Measurements from ENCODE around the gene MCC.

MCC gene

DNA sequence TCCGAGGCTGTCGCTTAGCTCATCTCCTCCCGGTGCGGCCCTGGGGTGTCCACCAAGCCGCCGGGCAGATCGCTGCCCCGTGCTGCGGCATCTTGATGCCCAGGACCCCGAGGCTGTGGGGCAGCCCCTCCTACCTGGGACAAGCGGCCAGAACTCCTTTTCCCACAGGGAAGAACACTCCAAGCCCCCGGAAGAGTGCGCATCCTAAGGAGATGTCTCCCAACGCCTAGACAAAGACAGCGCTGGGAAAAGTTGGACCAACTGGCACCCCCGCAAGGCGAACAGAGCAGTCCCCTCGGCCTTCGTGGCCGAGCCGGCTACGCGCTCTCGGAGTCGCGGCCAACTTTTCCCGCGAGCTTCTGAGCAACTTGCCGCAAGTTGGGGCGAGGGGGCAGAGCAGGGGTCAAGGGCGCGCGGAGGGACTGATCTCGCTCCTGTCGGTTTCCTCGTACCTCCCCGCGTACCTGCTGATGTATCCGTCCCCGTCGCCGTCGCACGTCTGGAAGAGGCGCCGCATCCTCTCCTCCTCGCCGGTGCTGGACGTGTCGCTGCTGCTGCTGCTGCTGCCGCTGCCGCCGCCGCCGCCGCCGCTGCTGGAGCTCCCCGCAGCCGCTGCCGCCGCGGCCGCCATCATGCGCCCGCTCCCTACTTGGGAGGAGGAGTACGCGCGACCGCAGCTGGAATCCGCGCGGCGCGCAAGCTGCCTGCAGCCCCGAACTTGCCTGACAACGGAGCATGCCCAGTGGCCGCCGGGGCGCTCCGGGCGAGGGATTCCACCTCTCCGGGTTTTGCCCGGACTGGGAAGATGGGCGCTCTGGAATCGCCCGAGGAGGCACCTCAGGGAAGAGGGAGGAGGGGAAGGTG, at the start of gene MCC:
Gene MCC (minus strand): TSS at position 673 of the 864 bp plus-strand sequence.
- peak in 1 of 2 donors; percentile 21 for DNase-seq

DNA sequence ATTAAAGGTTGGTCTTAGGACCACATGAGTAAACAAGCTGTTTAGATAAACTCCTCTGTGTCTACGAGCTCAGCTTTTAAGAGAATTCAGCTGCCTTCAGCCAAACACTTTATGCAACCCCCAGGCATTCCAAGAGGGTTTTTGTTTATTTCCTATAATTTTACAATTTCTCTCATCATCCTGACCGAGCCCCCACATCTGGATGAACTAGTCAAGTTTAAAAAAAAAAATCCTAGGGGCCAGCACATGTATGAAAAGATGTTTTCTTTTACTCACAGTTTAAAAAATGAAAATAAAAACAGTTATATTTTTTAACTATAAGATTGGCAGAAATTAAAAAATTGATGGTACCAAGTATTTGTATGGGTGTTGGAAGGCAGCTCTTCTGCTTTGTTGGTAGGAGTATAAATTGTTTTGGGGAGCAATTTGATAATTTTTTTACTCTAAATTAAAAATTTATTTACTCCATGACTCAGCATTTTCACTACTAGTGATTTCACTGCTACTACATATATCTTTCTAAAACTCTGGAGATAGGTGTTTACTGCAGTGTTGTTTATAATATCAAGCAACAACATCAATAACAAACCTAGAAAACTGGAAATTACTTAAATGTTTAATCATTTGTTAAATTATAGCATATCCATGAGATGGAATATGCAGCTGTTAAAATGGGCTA, 43.4 kb upstream of the MCC start:
- DNase-seq: no peak

DNA sequence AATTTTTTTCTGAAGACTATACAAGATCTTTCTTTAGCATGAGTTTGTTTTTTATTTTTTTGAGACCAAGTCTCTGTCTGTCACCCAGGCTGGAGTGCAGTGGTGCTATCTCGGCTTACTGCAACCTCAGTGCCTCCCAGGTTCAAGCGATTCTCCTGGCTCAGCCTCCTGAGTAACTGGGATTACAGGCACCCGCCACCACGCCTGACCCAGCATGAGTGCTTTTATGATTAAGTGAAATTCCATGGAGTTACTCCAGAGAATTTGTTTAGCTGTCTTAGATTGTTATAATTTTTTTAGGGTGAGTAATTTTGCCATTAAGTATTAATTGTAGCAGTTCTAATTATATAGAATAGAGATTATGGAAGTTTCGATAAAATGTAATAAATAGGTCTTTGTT, 39.5 kb upstream of the MCC start:
- no peak for DNase-seq

DNA sequence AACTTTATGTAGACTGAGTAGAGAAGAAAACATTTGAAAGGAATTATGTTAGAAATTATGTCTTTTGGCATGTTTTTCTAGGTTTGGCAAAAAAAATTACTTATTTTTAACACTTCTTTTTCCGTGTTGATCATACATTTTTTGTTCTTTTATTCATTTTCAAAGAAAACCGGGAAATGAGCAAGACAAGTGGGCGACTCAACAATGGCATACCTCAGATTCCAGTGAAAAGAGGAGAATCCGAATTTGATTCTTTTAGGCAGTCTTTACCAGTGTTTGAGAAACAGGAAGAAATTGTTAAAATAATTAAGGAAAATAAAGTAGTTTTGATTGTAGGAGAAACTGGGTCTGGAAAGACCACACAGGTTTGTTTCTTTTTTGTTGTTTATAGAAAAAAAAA, 38.2 kb upstream of the MCC start:
- no peak for DNase-seq

DNA sequence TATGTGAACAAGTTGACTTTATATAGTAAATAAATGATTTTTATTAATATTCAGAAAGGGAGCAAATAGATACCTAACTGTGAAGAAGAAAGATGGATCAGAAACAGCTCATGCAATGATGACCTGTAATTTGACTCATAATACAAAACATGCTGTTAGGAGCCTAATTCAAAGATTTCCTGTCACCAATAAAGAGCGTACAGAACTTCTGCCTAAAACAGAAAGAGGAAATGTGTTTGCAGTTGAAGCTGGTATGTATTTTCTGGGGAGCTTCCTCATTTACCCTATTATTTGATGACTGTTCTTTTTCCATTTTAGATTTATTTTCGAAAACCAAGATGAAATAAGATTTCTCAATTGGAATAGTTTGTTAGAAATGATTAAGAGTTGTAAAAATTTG, 36.7 kb upstream of the MCC start:
- peak in 1 of 2 donors; percentile 34 for DNase-seq

DNA sequence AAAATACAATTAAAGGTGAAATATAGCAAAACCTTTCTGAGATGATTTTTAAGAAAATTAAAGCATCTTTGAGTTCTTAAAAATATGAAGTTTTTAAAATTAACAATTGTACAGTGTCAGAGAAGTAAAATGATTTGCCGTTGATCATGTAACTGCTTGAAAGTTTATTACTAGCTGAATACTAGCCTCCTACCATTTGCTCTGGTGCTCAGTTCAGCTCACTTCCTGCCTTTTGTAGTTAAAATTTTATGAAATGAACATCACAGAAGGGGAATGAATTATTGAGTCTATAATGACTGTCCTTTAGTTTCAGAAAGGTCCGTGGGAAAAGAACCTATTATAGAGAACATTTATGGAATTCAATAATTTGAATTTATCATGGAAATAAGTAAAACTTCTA, 34.9 kb upstream of the MCC start:
- DNase-seq: no peak

DNA sequence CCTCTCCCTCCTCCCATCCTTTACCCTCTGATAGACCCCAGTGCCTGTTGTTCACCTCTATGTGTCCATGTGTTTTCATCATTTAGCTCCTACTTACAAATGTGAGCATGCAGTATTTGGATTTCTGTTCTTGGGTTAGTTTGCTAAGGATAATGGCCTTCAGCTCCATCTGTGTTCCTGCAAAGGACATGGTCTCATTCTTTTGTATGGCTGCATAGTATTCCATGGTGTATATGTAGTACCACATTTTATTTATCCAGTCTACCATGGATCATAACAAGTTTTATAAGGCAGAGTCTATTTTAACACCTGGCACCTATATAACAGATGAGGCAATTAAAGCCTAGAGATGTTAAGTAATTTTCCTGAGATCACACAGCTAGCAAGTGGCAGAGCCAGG, 32.6 kb upstream of the MCC start:
- no peak for DNase-seq

- no peak for DNase-seq
Observed at GRCh38 chr5:113520429-113520828, 32.2 kb upstream of the MCC start.

- no peak for DNase-seq
Observed at GRCh38 chr5:113519412-113519811, 31.2 kb upstream of the MCC start.

DNA sequence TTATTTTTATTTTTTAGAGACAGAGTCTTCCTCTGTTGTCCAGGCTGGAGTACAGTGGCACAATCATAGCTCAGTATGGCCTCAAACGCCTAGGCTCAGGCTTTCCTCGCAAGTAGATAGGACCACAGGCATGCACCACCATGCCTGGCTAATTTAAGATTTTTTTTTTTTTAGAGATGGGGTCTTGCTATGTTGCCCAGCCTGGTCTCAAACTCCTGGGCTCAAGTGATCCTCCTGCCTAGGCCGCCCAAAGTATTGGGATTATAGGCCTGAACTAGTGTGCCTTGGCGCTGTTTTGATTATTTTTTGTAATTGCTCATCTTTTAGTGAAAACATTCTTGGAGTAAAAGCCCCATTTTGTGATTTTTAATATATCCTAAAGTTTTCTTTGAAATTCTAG, 30.6 kb upstream of the MCC start:
- DNase-seq: no peak

DNA sequence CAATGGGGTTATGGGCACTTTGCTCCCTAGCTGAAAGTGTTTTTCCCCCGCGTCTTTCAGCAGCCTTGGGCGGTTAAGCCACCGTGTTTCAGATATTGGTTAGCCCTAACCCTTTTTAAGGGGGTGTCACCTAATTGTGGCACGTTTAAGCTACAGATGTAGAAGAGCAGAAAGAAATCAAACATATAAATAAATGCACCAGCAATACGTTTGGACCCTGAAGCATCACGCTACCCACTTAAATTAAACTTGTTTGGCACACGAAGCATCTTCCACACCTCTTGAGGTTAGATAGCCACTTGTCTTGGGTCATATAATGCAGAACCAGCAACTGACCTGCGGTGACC, 26.0 kb upstream of the MCC start:
- no peak for DNase-seq

- peak; percentile 87 to 90 for DNase-seq
Observed at GRCh38 chr5:113513384-113514288, 25.4 kb upstream of the MCC start, which contains the start of gene YTHDC2. YTHDC2 (plus strand) TSS chr5:113513694; CDS start chr5:113513896, 202 bp downstream.

GRCh38 chr5:113512341-113512740, 24.1 kb upstream of the MCC start:
- DNase-seq: no peak

DNA sequence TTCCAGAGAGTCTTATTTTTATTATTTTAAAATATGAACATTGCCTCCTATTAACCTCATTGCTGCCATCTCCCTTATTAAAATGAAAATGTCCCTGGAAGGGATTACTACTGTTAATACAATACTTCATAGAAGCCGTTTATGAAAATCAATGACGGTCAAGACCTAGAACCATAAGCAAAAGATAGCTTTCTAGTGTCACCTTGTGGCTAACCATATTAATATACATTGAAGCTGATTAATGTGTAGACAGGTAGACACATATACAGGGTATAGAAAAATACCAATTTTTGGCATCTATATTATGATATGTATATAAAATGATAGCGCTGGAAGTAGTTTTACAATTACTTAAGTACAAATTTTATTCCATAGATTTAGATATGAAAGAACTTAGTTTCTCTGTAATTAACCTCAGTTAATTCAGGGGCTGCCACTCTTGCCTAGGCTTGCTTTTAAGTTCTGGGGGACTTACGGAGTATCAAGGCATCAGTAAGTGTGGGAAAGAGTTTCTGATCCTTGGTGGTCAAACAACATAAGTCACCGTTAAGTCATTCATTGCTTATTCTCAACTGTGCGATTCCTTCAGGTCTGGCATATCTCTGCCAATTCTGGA, 22.7 kb upstream of the MCC start:
- peak in 1 of 2 donors; percentile 55 for DNase-seq

- DNase-seq: no peak
Observed at GRCh38 chr5:113508756-113509155, 20.5 kb upstream of the MCC start.

DNA sequence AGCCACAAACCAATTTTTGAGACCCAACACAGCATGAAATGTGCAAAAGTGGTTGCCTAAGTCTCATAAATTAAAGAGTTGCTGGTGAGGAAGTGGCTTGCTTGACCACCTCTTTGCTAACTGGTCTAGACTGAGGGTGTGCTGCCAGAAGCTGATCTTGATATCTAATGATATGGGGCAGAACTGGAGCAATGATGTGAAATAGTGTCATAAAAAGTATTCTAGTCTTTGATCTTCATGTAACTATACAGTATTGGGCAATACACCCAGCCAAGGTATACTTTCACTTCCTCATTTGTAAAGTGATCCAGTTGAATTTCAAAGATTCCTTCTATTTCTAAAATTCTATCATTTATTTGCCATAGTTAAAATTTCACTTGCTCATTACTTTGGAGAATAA, 19.3 kb upstream of the MCC start:
- DNase-seq: no peak

- DNase-seq: no peak
Observed at GRCh38 chr5:113505181-113505580, 16.9 kb upstream of the MCC start.

- no peak for DNase-seq
Observed at GRCh38 chr5:113503146-113503545, 14.9 kb upstream of the MCC start.

- no peak for DNase-seq
Observed at GRCh38 chr5:113502073-113502472, 13.8 kb upstream of the MCC start.

GRCh38 chr5:113495422-113495841, 7.2 kb upstream of the MCC start:
- DNase-seq: no peak

DNA sequence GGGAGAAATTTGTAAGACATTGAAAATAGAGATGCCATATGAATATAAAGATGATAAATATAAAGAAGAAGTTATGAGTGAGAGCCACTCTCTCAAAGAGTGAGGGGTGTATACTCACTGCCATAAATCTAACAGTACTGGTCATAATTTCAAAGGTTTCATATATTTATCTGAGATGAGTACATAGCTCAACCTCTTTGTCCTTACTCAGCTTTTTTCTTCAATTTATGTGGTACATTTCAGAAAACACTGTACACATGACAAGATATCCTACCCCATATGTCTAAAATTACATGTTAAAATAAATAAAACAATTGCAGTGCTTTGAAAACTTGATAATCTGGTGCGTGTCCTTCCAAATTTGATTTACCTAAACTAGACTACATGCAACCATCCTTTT, 5.2 kb upstream of the MCC start:
- DNase-seq: no peak

DNA sequence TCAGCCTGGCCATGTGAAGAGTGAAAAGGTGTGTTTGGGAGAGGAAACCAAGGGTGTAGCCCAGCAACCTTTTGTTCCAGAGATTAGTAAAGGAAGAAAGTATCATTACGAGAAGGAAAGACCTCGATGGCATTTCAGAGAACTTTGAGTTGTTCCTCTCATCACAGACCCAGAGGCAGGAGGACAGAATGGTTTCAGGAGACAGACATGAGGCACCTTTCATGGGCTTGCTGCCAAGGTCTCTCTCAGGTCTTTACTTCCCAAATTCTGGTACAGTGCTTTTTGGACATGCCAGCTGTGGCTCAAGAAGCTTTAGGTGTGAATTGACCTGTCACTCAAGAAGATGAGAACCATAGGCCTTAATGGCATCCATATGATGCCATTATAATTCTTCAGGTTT, 2.8 kb upstream of the MCC start:
- DNase-seq: no peak

- no peak for DNase-seq
Observed at GRCh38 chr5:113490317-113490716, 2.1 kb upstream of the MCC start.

Data from CD4-positive, alpha-beta T cell treated with Interferon alpha-2 for 1 hour (primary cell).